Measurements from ENCODE around the gene LGR5.

GRCh38 chr12:71548893-71549292 lies 109.3 kb downstream of the LGR5 start:
- TF ChIP-seq POLR2AphosphoS5 (IDR thresholded peaks at IDR 0.05; ENCODE audit: low read depth) (no peak), CTCF (IDR thresholded peaks at IDR 0.05; ENCODE audit: insufficient read depth, low read length) (no peak), GABPA (IDR thresholded peaks at IDR 0.05; ENCODE audit: low read depth) (no peak), REST (IDR thresholded peaks at IDR 0.05; ENCODE audit: insufficient replicate concordance, low read depth) (no peak)
